CD14-positive monocyte (primary cell): ENCODE results near the gene KRTAP10-2. TPM values are rescaled to one million over a fixed set of nuclear protein-coding genes. Genes with fewer than 3 reads are reported as not detected.

Experiments used
- DNase-seq, 3 donors: peaks; one replicate each; pipeline ENCODE4 v3.0.0-alpha.2; 2011 to 2022
- H2AFZ ChIP-seq: 2 replicates; pipeline ENCODE4 v1.6.0; 2012; ENCODE audit warnings: mild to moderate bottlenecking, low read depth, low read length, inconsistent platforms; ENCODE audit not compliant: insufficient read depth, poor library complexity, severe bottlenecking
- H3K27ac ChIP-seq, 2 donors: 1 replicate in 1 of 2; 2 replicates in 1 of 2; pipeline ENCODE4 v1.5.1; 2012 to 2013; ENCODE audit warnings: low read length in 2 of 2, control low read depth in 1 of 2, inconsistent platforms in 1 of 2, low read depth in 1 of 2, mild to moderate bottlenecking in 1 of 2
- H3K27me3 ChIP-seq, 2 donors: one replicate each; pipeline versions ENCODE4 v1.6.0 to v1.6.1; 2011 to 2013; ENCODE audit warnings: low read length in 2 of 2; ENCODE audit not compliant: control insufficient read depth in 2 of 2, insufficient read depth in 2 of 2
- H3K36me3 ChIP-seq, 2 donors: replicated peaks in 1 of 2; 1 replicate in 1 of 2; 2 replicates in 1 of 2; pipeline versions ENCODE4 v1.5.1 to v1.6.1; 2012 to 2013; ENCODE audit warnings: low read length in 2 of 2, control low read depth in 1 of 2, inconsistent platforms in 1 of 2, mild to moderate bottlenecking in 1 of 2; ENCODE audit not compliant: insufficient read depth in 2 of 2, control insufficient read depth in 1 of 2
- H3K4me1 ChIP-seq, 2 donors: 1 replicate in 1 of 2; 2 replicates in 1 of 2; pipeline versions ENCODE4 v1.5.1 to v1.6.1; 2012 to 2013; ENCODE audit warnings: low read length in 2 of 2, control low read depth in 1 of 2, inconsistent platforms in 1 of 2, mild to moderate bottlenecking in 1 of 2, moderate library complexity in 1 of 2; ENCODE audit not compliant: insufficient read depth in 2 of 2, control insufficient read depth in 1 of 2
- H3K4me2 ChIP-seq: replicated peaks from 2 replicates; pipeline ENCODE3; 2012; ENCODE audit warnings: low read length, moderate library complexity, mild to moderate bottlenecking; ENCODE audit not compliant: poor library complexity, severe bottlenecking; ENCODE audit errors: extremely low read depth
- H3K4me3 ChIP-seq, 3 experiments: fragments of 200-600 bp in 1 of 3; sonication (generic) in 1 of 3; replicated peaks in 1 of 3; 1 replicate in 2 of 3; 2 replicates in 1 of 3; pipeline ENCODE4 v1.5.1; 2011 to 2013; ENCODE audit warnings: low read length in 3 of 3, mild to moderate bottlenecking in 3 of 3, control low read depth in 2 of 3, low read depth in 2 of 3, inconsistent platforms in 1 of 3, moderate library complexity in 1 of 3
- H3K79me2 ChIP-seq: 2 replicates; pipeline ENCODE4 v1.6.0; 2012; ENCODE audit warnings: mild to moderate bottlenecking, control low read depth, inconsistent platforms, low read length, moderate library complexity; ENCODE audit not compliant: insufficient read depth
- H3K9ac ChIP-seq: 2 replicates; pipeline ENCODE4 v1.6.0; 2017; ENCODE audit warnings: low read length, mild to moderate bottlenecking; ENCODE audit not compliant: insufficient read depth, poor library complexity, severe bottlenecking
- H3K9me3 ChIP-seq, 2 donors: replicated peaks in 1 of 2; 1 replicate in 1 of 2; 2 replicates in 1 of 2; pipeline versions ENCODE4 v1.5.1 to v1.6.1; 2012 to 2013; ENCODE audit warnings: low read length in 2 of 2, control low read depth in 1 of 2; ENCODE audit not compliant: control insufficient read depth in 1 of 2, insufficient read depth in 1 of 2
- H4K20me1 ChIP-seq: 2 replicates; pipeline ENCODE4 v1.6.0; 2012; ENCODE audit warnings: mild to moderate bottlenecking, low read length, control low read depth, moderate library complexity; ENCODE audit not compliant: insufficient read depth
- H3K27ac Mint-ChIP-seq, 7 donors: one replicate each; pipeline ENCODE4 v1.8.0; 2020; ENCODE audit warnings: mild to moderate bottlenecking in 7 of 7, mixed read lengths in 7 of 7, moderate library complexity in 6 of 7, inconsistent platforms in 2 of 7
- H3K27me3 Mint-ChIP-seq, 3 donors: one replicate each; pipeline ENCODE4 v1.8.0; 2021 to 2022; ENCODE audit warnings: low read depth in 3 of 3, mild to moderate bottlenecking in 3 of 3, mixed read lengths in 3 of 3, moderate library complexity in 3 of 3, inconsistent platforms in 1 of 3
- H3K36me3 Mint-ChIP-seq, 2 donors: one replicate each; pipeline ENCODE4 v1.8.0; 2020; ENCODE audit warnings: mixed read lengths in 2 of 2, inconsistent platforms in 1 of 2, mild to moderate bottlenecking in 1 of 2
- H3K4me1 Mint-ChIP-seq: one replicate; pipeline ENCODE4 v1.8.0; 2020; ENCODE audit warnings: mild to moderate bottlenecking, mixed read lengths
- H3K4me3 Mint-ChIP-seq, 2 donors: one replicate each; pipeline ENCODE4 v1.8.0; 2020; ENCODE audit warnings: mild to moderate bottlenecking in 2 of 2, mixed read lengths in 2 of 2, moderate library complexity in 1 of 2
- H3K9me3 Mint-ChIP-seq, 7 donors: one replicate each; pipeline ENCODE4 v1.8.0; 2020 to 2022; ENCODE audit warnings: mixed read lengths in 7 of 7, mild to moderate bottlenecking in 6 of 7, moderate library complexity in 6 of 7, inconsistent platforms in 2 of 7
- CTCF ChIP-seq: fragments of 200-600 bp; IDR thresholded peaks from one replicate; pipeline ENCODE4 v1.8.0; 2022; ENCODE audit warnings: antibody characterized with exemption, mild to moderate bottlenecking
- WGBS: methylation state at CpG from one replicate; pipeline ENCODE4 v1.1.5; 2013; ENCODE audit warnings: missing lambda C conversion rate; ENCODE audit not compliant: insufficient coverage; 5-methylcytosine and 5-hydroxymethylcytosine counted together
- intact Hi-C, 2 donors: fragments of 100-400 bp; cut with micrococcal nuclease; formaldehyde crosslinking; loops; one replicate each; pipeline versions ENCODE4 v1.15.0 to v1.15.1; 2023
- polyA plus RNA-seq, 3 donors: library from polyadenylated mRNA; depleted of rRNA in 1 of 3; unstranded in 2 of 3; stranded (reverse) in 1 of 3; fragments of 300-500 nt in 2 of 3; fragments of >200 nt in 1 of 3; fragmentation: Illumina TruSeq in 2 of 3; gene quantifications; 1 replicate in 2 of 3; 2 replicates in 1 of 3; pipeline ENCODE4 v1.2.3, GENCODE V29; 2012 to 2021

The KRTAP10-2 gene
- polyA plus RNA-seq, 3 donors: not detected

GRCh38 chr21:44578371-44579055 lies 27.2 kb upstream of the KRTAP10-2 start:
- H3K27me3 ChIP-seq: peaks cover 0 to 3% of the 10 kb centered on the region in 2 donors
- no peak for DNase-seq
- no peaks in the 10 kb centered on the region for H4K20me1 ChIP-seq
- Mint-ChIP-seq H3K36me3 (no peaks in the 10 kb centered on the region), H3K4me3 (no peak overlapping the region), H3K27me3 (peaks cover 10 to 39% (median 18%) of the 10 kb centered on the region in 3 donors), H3K27ac (no peak overlapping the region), H3K4me1 (no peaks in the 10 kb centered on the region), H3K9me3 (peaks cover 21 to 64% (median 50%) of the 10 kb centered on the region in 7 donors)
- intact Hi-C loops: no loop called here
- H3K9me3 ChIP-seq: peaks cover 11 to 44% of the 10 kb centered on the region in 2 donors
- 98% methylated on average over 11 of the region's 17 CpGs for WGBS
- H3K4me1 ChIP-seq: no peaks in the 10 kb centered on the region
- H2AFZ ChIP-seq: no peak overlapping the region
- no peaks in the 10 kb centered on the region for H3K36me3 ChIP-seq
- H3K4me2 ChIP-seq: no peak overlapping the region
- no peak for TF ChIP-seq CTCF
- H3K9ac ChIP-seq: no peak overlapping the region
- no peak overlapping the region for H3K27ac ChIP-seq
- H3K79me2 ChIP-seq: no peaks in the 10 kb centered on the region
- H3K4me3 ChIP-seq: no peak overlapping the region

GRCh38 chr21:44576025-44576420 lies 24.7 kb upstream of the KRTAP10-2 start:
- Histone ChIP-seq H4K20me1 (no peaks in the 10 kb centered on the region), H3K4me2 (no peak overlapping the region), H3K27me3 (no peaks in the 10 kb centered on the region), H3K36me3 (no peaks in the 10 kb centered on the region), H3K9ac (no peak overlapping the region), H3K79me2 (no peaks in the 10 kb centered on the region), H3K4me3 (no peak overlapping the region), H3K27ac (no peak overlapping the region), H3K9me3 (peaks cover 5 to 50% of the 10 kb centered on the region in 2 donors), H2AFZ (no peak overlapping the region), H3K4me1 (no peaks in the 10 kb centered on the region)
- Mint-ChIP-seq H3K9me3 (peaks cover 19 to 59% (median 41%) of the 10 kb centered on the region in 7 donors), H3K27ac (no peak overlapping the region), H3K4me1 (no peaks in the 10 kb centered on the region), H3K36me3 (no peaks in the 10 kb centered on the region), H3K27me3 (peaks cover 7 to 26% (median 19%) of the 10 kb centered on the region in 3 donors), H3K4me3 (no peak overlapping the region)
- no peak for DNase-seq
- TF ChIP-seq CTCF: no peak
- intact Hi-C loops: no loop called here
- WGBS: 77% methylated on average over 5 of the region's 10 CpGs
